Upper lobe of left lung (tissue), 6 donors: ENCODE results near the gene TMEM132E. TPM values are rescaled to one million over a fixed set of nuclear protein-coding genes. Genes with fewer than 3 reads are reported as not detected.

Experiments used
- ATAC-seq, 2 donors: fragments of 200-7000 bp; cut with Tn5 transposase; one replicate each; pipeline ENCODE4 v1.9.1; 2022; ENCODE audit warnings: mild to moderate bottlenecking in 2 of 2, moderate library complexity in 2 of 2; ENCODE audit not compliant: low FRiP score in 2 of 2
- DNase-seq, 2 donors: peaks; one replicate each; pipeline ENCODE4 v3.0.0-alpha.2; 2019 to 2020
- H3K27ac ChIP-seq, 4 donors: fragments of 200-600 bp; sonication (generic); one replicate each; pipeline ENCODE4 v1.5.1; 2016 to 2019
- H3K27me3 ChIP-seq, 4 donors: fragments of 200-600 bp; sonication (generic); one replicate each; pipeline ENCODE4 v1.5.1; 2017 to 2019
- H3K36me3 ChIP-seq, 4 donors: fragments of 200-600 bp; sonication (generic); one replicate each; pipeline ENCODE4 v1.5.1; 2016 to 2019
- H3K4me1 ChIP-seq, 4 donors: fragments of 200-600 bp; sonication (generic); one replicate each; pipeline ENCODE4 v1.5.1; 2018 to 2019
- H3K4me3 ChIP-seq, 4 donors: fragments of 200-600 bp; sonication (generic); one replicate each; pipeline ENCODE4 v1.5.1; 2017 to 2019; ENCODE audit warnings: mild to moderate bottlenecking in 2 of 4, moderate library complexity in 1 of 4
- H3K9me3 ChIP-seq, 4 donors: fragments of 200-600 bp; sonication (generic); one replicate each; pipeline ENCODE4 v1.5.1; 2018 to 2019
- EP300 ChIP-seq, 4 donors: sonication (generic); formaldehyde crosslinking; IDR thresholded peaks; one replicate each; pipeline ENCODE4 v1.5.1; 2017; ENCODE audit warnings: antibody characterized with exemption in 4 of 4, control low read depth in 2 of 4
- POLR2A ChIP-seq, 4 donors: fragments of 450-650 bp; IDR thresholded peaks; one replicate each; pipeline ENCODE4 v1.5.1; 2016 to 2017; ENCODE audit warnings: antibody characterized with exemption in 4 of 4, mild to moderate bottlenecking in 2 of 4
- POLR2AphosphoS5 ChIP-seq, 2 donors: sonication (generic); formaldehyde crosslinking; IDR thresholded peaks; one replicate each; pipeline ENCODE4 v1.5.1; 2017; ENCODE audit warnings: antibody characterized with exemption in 2 of 2
- WGBS, 2 donors: methylation state at CpG; one replicate each; pipeline ENCODE4 v1.1.5; 2017 to 2018; 5-methylcytosine and 5-hydroxymethylcytosine counted together
- total RNA-seq, 6 donors: library from RNA; depleted of rRNA in 4 of 6; stranded (reverse); fragments of >200 nt in 4 of 6; gene quantifications; one replicate each; pipeline versions ENCODE4 v1.1.0 to v1.2.1, GENCODE V29; 2016 to 2021
- TF ChIP-seq, protein P1 (sequence below), 6 experiments: fragments of 450-650 bp in 4 of 6; fragments of 200-600 bp in 2 of 6; sonication (generic) in 2 of 6; IDR thresholded peaks; one replicate each; pipeline ENCODE4 v1.5.1; 2016 to 2019; ENCODE audit warnings: antibody characterized with exemption in 6 of 6
- donor health status: DM: no; HTN: no; CAD: no; lungs with moderate emphysema.
- donor health status: DM: no; HTN: yes; CAD: no; lungs with severe emphysema.

The TMEM132E gene
- under 1 TPM in 2 of 6 donors, not detected in 4; 0.06 to 0.17 TPM for total RNA-seq

DNA sequence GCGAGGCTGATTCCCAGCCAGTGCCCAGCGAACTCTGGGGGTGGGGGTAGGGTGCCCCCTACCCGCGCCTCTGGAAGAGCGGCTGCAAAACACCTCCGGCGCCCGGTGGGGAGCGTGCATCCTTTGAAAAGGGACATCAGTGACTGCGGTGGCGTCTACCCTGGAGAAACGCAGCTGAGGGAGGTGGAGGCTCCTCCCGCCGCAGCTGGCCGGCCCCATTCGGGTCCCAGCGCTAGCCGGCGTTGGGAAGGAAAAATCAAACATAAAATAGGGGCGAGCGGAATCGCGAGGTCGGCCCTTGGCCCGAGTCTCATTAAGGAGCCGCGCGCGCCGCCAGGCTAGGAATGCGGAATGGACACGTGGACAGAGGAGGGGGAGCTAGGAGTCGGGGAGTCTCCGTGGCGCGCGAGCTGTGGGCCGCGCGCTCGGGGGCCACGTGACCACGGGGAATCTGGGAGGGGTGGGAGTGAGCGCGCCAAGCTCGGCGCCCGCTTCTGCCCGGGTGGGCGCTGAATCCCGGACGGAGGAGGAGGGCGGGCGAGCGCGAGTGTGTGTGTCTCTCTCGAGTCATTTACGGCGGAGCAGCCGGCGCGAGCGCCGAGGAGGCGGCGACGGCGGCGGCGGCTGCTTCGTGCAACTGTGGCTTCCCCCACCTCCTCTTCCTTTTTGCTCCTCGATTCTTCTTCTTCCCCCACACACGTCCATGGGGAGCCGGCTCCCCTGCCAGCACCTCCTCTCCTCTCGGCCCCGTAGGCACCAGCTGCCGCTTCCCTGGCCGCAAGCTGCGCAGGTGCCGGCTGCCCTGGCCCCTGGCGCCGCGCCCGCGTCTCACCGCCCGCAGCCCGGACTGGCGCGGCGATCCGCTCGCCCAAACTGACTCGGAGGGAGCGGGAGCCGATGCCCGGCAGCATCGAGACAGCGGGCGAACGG, at the start of gene TMEM132E:
Gene TMEM132E, plus strand, starts transcription at position 566 of the 930 bp plus-strand sequence. CDS start 1,495 bp downstream, outside the sequence.
- Histone ChIP-seq H3K4me1 (peaks cover 33 to 42% (median 35%) of the 10 kb centered on the region in 4 donors), H3K27ac (no peak within 1 kb of the TSS), H3K9me3 (no peaks in the 10 kb centered on the region), H3K4me3 (peak within 1 kb of the TSS; percentile 39 to 55 (median 51)), H3K27me3 (peaks cover 0 to 63% (median 39%) of the 10 kb centered on the region in 4 donors), H3K36me3 (no peaks in the 10 kb centered on the region)
- 1 to 2% methylated on average over 39 to 65 of the region's 101 CpGs for WGBS, 2 donors
- TF ChIP-seq EP300 (IDR thresholded peaks at IDR 0.05): no peak
- TF ChIP-seq, protein P1, sequence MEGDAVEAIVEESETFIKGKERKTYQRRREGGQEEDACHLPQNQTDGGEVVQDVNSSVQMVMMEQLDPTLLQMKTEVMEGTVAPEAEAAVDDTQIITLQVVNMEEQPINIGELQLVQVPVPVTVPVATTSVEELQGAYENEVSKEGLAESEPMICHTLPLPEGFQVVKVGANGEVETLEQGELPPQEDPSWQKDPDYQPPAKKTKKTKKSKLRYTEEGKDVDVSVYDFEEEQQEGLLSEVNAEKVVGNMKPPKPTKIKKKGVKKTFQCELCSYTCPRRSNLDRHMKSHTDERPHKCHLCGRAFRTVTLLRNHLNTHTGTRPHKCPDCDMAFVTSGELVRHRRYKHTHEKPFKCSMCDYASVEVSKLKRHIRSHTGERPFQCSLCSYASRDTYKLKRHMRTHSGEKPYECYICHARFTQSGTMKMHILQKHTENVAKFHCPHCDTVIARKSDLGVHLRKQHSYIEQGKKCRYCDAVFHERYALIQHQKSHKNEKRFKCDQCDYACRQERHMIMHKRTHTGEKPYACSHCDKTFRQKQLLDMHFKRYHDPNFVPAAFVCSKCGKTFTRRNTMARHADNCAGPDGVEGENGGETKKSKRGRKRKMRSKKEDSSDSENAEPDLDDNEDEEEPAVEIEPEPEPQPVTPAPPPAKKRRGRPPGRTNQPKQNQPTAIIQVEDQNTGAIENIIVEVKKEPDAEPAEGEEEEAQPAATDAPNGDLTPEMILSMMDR (IDR thresholded peaks at IDR 0.05): no peak
- TF ChIP-seq POLR2A (IDR thresholded peaks at IDR 0.05): no peak
- no peak for TF ChIP-seq POLR2AphosphoS5 (IDR thresholded peaks at IDR 0.05)
- DNase-seq: peak; percentile 28 to 92
- ATAC-seq: peak in 1 of 2 donors; percentile 75

DNA sequence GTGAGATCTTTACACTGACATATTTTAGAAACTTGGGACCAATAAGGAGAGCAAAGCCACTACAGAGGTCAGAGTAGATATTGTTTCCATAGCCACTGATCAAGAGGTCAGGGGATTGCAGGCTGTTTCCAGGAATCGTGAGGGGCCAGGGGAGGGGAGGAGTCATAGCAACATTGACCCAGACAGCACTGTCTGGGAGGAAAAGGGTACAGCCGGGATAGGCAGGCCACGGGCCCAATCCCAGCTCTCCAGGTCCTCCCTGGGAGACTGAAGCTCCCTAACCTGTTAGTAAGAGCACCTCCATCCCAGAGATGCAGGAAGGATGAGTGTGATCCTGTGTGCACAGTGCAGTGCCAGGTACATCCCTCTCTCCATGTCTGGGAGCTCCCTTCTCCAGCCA, 48.5 kb upstream of the TMEM132E start:
- 22 to 31% methylated on average over 2 to 3 of the region's 3 CpGs for WGBS, 2 donors
- Histone ChIP-seq H3K4me3 (no peak overlapping the region), H3K27ac (no peak overlapping the region), H3K27me3 (peaks cover 0 to 3% (median 0%) of the 10 kb centered on the region in 4 donors), H3K4me1 (no peaks in the 10 kb centered on the region), H3K36me3 (no peaks in the 10 kb centered on the region), H3K9me3 (no peaks in the 10 kb centered on the region)
- no peak for TF ChIP-seq POLR2AphosphoS5 (IDR thresholded peaks at IDR 0.05)
- TF ChIP-seq, protein P1 (IDR thresholded peaks at IDR 0.05): no peak
- TF ChIP-seq POLR2A (IDR thresholded peaks at IDR 0.05): no peak
- TF ChIP-seq EP300 (IDR thresholded peaks at IDR 0.05): no peak
- ATAC-seq (no peak), DNase-seq (no peak)

DNA sequence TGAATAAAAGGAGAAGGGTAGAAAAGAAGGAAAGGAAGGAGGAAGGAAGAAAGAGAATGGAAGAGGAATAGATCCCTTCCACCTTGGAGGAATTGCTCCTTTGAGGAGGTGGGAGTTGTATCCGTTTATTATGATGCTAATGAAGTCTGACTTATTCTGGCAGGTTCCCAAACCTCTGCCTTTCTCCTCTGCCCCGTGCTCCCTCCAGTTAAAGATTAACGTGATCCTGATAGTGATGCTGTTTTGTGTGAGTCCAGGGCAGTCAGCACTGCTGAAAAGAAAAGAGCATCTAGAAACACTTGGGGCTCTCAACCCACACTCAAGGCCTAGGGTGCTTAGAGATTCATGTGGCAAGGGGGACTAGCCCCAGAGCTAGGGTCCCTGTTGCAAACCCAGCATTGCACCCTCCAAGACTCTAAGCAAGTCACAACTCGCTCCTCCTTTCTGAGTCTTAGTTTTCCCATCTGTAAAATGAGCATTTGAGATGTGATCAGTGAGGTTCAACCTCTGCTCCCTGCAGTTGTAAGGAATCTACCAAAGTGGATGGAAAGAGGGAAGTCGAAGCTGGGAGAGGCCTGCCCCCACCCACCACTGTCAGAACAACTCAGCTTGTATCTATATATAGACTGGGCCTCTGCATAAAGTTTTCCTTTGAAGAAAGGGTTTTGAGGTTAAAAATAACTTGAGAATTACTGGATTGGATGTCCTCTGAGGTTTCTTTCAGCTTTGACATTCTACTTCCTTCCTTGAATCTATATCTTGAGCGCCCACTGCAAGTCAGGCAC, 46.9 kb upstream of the TMEM132E start:
- DNase-seq (no peak), ATAC-seq (no peak)
- no peak overlapping the region for H3K4me3 ChIP-seq
- peaks cover 0 to 3% (median 0%) of the 10 kb centered on the region in 4 donors for H3K27me3 ChIP-seq
- 36 to 43% methylated on average over 6 of the region's 6 CpGs for WGBS, 2 donors
- H3K9me3 ChIP-seq: no peaks in the 10 kb centered on the region
- no peaks in the 10 kb centered on the region for H3K36me3 ChIP-seq
- no peaks in the 10 kb centered on the region for H3K4me1 ChIP-seq
- no peak overlapping the region for H3K27ac ChIP-seq
- TF ChIP-seq EP300 (IDR thresholded peaks at IDR 0.05) (no peak), POLR2A (IDR thresholded peaks at IDR 0.05) (no peak), POLR2AphosphoS5 (IDR thresholded peaks at IDR 0.05) (no peak)
- TF ChIP-seq, protein P1 (IDR thresholded peaks at IDR 0.05): no peak

- H3K27ac ChIP-seq: no peak overlapping the region
Observed at GRCh38 chr17:34533806-34534527, 45.4 kb upstream of the TMEM132E start.

More at GRCh38 chr17:34533806-34534527, 45.4 kb upstream of the TMEM132E start:
- ATAC-seq (no peak), DNase-seq (no peak)
- H3K4me3 ChIP-seq: no peak overlapping the region
- H3K36me3 ChIP-seq: no peaks in the 10 kb centered on the region
- peaks cover 0 to 3% (median 0%) of the 10 kb centered on the region in 4 donors for H3K27me3 ChIP-seq
- H3K9me3 ChIP-seq: no peaks in the 10 kb centered on the region
- no peaks in the 10 kb centered on the region for H3K4me1 ChIP-seq
- TF ChIP-seq POLR2AphosphoS5 (IDR thresholded peaks at IDR 0.05) (no peak), POLR2A (IDR thresholded peaks at IDR 0.05) (no peak), EP300 (IDR thresholded peaks at IDR 0.05) (no peak)
- TF ChIP-seq, protein P1 (IDR thresholded peaks at IDR 0.05): no peak
- 70 to 84% methylated on average over 5 to 6 of the region's 6 CpGs for WGBS, 2 donors
